ENCODE results near the gene PDSS2.
"Not testable (repeated sequence)": the region's sequence is repeated elsewhere in the genome, so short reads cannot be mapped to it uniquely, and the experiment has no call there.

Gene PDSS2

DNA sequence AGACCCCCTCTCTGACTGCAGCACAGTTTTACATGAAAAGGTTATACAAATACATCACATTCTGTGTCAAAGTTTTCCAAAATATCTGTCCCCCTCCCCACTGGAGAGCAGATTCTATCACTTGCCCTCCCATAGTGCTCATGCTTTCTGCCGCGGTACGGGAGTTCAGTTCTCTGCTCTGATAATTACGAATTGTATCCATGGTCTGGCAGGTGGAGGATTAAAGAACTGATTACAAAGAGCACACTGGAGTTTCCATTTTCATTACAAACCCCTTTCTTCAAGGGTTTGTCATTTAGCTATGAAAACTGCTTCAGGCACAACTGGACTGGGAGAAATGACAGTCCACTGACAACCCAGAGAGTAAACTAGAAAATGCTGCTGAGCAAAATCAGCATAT is 166.0 kb downstream of the PDSS2 start:
- Histone ChIP-seq H2AFZ (ENCODE audit: low read length) (no peak overlapping the region), H3K4me2 (ENCODE audit: low read depth, low read length, poor library complexity, severe bottlenecking) (no peak overlapping the region), H3K9me3 (ENCODE audit: insufficient read depth, low read depth, low read length) (no peaks in the 10 kb centered on the region), H3K9me2 (replicated peaks; ENCODE audit: low read depth, low read length) (no peaks in the 10 kb centered on the region), H3K36me3 (ENCODE audit: insufficient read depth, low read length) (no peaks in the 10 kb centered on the region), H3K4me1 (ENCODE audit: insufficient read depth, low read length, poor library complexity, severe bottlenecking) (no peaks in the 10 kb centered on the region), H3K9ac (ENCODE audit: low read depth, low read length, poor library complexity, severe bottlenecking) (no peak overlapping the region), H3F3A (ENCODE audit: low read depth) (no peaks in the 10 kb centered on the region), H3K27me3 (ENCODE audit: insufficient read depth, low read length, poor library complexity, severe bottlenecking) (no peaks in the 10 kb centered on the region), H3K79me2 (ENCODE audit: insufficient read depth, low read length) (no peaks in the 10 kb centered on the region; the same call in 1 of the 2 replicates), H4K20me1 (ENCODE audit: insufficient read depth, low read length, poor library complexity, severe bottlenecking) (no peaks in the 10 kb centered on the region), H3K4me3 (ENCODE audit: low read length, poor library complexity, severe bottlenecking) (no peak overlapping the region)
- TF ChIP-seq EZH2phosphoT487 (IDR thresholded peaks at IDR 0.05; ENCODE audit: borderline replicate concordance) (no peak), CTCF (conservative IDR thresholded peaks at IDR 0.05; ENCODE audit: low read length) (no peak)

GRCh38 chr6:107292715-107293271 is 166.6 kb downstream of the PDSS2 start:
- Histone ChIP-seq H3K4me1 (ENCODE audit: insufficient read depth, low read length, poor library complexity, severe bottlenecking) (no peaks in the 10 kb centered on the region), H3F3A (ENCODE audit: low read depth) (no peaks in the 10 kb centered on the region), H3K27me3 (ENCODE audit: insufficient read depth, low read length, poor library complexity, severe bottlenecking) (no peaks in the 10 kb centered on the region), H3K9ac (ENCODE audit: low read depth, low read length, poor library complexity, severe bottlenecking) (no peak overlapping the region), H3K4me2 (ENCODE audit: low read depth, low read length, poor library complexity, severe bottlenecking) (no peak overlapping the region), H2AFZ (ENCODE audit: low read length) (no peak overlapping the region), H3K4me3 (ENCODE audit: low read length, poor library complexity, severe bottlenecking) (no peak overlapping the region), H3K36me3 (ENCODE audit: insufficient read depth, low read length) (no peaks in the 10 kb centered on the region), H3K79me2 (ENCODE audit: insufficient read depth, low read length) (no peaks in the 10 kb centered on the region; the same call in 1 of the 2 replicates), H3K9me2 (replicated peaks; ENCODE audit: low read depth, low read length) (no peaks in the 10 kb centered on the region), H4K20me1 (ENCODE audit: insufficient read depth, low read length, poor library complexity, severe bottlenecking) (no peaks in the 10 kb centered on the region), H3K9me3 (ENCODE audit: insufficient read depth, low read depth, low read length) (no peaks in the 10 kb centered on the region)
- TF ChIP-seq EZH2phosphoT487 (IDR thresholded peaks at IDR 0.05; ENCODE audit: borderline replicate concordance) (no peak), CTCF (conservative IDR thresholded peaks at IDR 0.05; ENCODE audit: low read length) (no peak)

DNA sequence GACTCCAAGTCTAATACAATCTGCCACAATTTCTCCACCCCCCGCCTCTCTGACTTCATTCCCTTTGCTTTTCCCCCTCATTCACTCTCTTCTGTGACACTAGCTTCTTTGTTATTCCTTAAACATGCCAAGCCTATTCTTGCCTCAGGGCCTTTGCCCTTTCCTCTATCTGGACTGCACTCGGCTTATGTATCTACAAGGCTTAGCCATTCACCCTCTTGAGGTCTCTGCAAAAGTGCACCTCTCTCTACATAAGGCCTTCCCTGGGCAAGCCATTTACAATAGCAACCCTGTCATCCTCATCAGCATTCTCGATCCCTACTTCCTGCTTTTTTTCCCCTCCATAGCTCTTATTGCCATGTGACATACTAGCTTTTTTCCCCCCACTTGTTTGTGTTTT is 168.9 kb downstream of the PDSS2 start:
- no peak overlapping the region for H3K4me3 ChIP-seq (ENCODE audit: low read length, poor library complexity, severe bottlenecking)
- no peaks in the 10 kb centered on the region for H3F3A ChIP-seq (ENCODE audit: low read depth)
- no peaks in the 10 kb centered on the region for H3K4me1 ChIP-seq (ENCODE audit: insufficient read depth, low read length, poor library complexity, severe bottlenecking)
- H2AFZ ChIP-seq (ENCODE audit: low read length): no peak overlapping the region
- H3K36me3 ChIP-seq (ENCODE audit: insufficient read depth, low read length): no peaks in the 10 kb centered on the region
- H3K9me2 ChIP-seq (replicated peaks; ENCODE audit: low read depth, low read length): no peaks in the 10 kb centered on the region
- no peaks in the 10 kb centered on the region for H3K9me3 ChIP-seq (ENCODE audit: insufficient read depth, low read depth, low read length)
- no peaks in the 10 kb centered on the region; the same call in 1 of the 2 replicates for H3K79me2 ChIP-seq (ENCODE audit: insufficient read depth, low read length)
- H3K9ac ChIP-seq (ENCODE audit: low read depth, low read length, poor library complexity, severe bottlenecking): no peak overlapping the region
- H3K27me3 ChIP-seq (ENCODE audit: insufficient read depth, low read length, poor library complexity, severe bottlenecking): no peaks in the 10 kb centered on the region
- H3K4me2 ChIP-seq (ENCODE audit: low read depth, low read length, poor library complexity, severe bottlenecking): no peak overlapping the region
- TF ChIP-seq EZH2phosphoT487 (IDR thresholded peaks at IDR 0.05; ENCODE audit: borderline replicate concordance): no peak
- no peak for TF ChIP-seq CTCF (conservative IDR thresholded peaks at IDR 0.05; ENCODE audit: low read length)
- H4K20me1 ChIP-seq (ENCODE audit: insufficient read depth, low read length, poor library complexity, severe bottlenecking): no peaks in the 10 kb centered on the region

DNA sequence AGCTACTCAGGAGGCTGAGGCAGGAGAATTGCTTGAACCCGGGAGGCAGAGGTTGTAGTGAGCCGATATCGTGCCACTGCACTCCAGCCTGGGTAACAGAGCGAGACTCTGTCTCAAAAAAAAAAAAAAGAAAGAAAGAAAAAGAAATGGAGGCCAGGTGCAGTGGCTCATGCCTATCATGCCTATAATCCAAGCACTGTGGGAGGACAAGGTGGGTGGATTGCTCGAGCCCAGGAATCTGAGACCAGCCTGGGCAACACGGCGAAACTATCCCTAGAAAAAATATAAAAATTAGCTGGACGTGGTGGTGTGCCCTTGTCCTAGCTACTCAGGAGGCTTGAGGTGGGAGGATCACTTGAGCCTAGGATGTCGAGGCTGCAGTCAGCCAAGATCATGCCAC is 170.1 kb downstream of the PDSS2 start:
- not testable (repeated sequence) for H4K20me1 ChIP-seq (ENCODE audit: insufficient read depth, low read length, poor library complexity, severe bottlenecking); H3K9me3 ChIP-seq (ENCODE audit: insufficient read depth, low read depth, low read length); H3K36me3 ChIP-seq (ENCODE audit: insufficient read depth, low read length); H2AFZ ChIP-seq (ENCODE audit: low read length); H3K4me3 ChIP-seq (ENCODE audit: low read length, poor library complexity, severe bottlenecking); H3K9me2 ChIP-seq (replicated peaks; ENCODE audit: low read depth, low read length); H3K4me2 ChIP-seq (ENCODE audit: low read depth, low read length, poor library complexity, severe bottlenecking); H3K27me3 ChIP-seq (ENCODE audit: insufficient read depth, low read length, poor library complexity, severe bottlenecking); H3K9ac ChIP-seq (ENCODE audit: low read depth, low read length, poor library complexity, severe bottlenecking); H3K4me1 ChIP-seq (ENCODE audit: insufficient read depth, low read length, poor library complexity, severe bottlenecking); H3K79me2 ChIP-seq (ENCODE audit: insufficient read depth, low read length); H3F3A ChIP-seq (ENCODE audit: low read depth)

GRCh38 chr6:107285683-107286082 is 173.7 kb downstream of the PDSS2 start:
- H3K79me2 ChIP-seq (ENCODE audit: insufficient read depth, low read length); H3F3A ChIP-seq (ENCODE audit: low read depth); H3K9me2 ChIP-seq (replicated peaks; ENCODE audit: low read depth, low read length); H3K9ac ChIP-seq (ENCODE audit: low read depth, low read length, poor library complexity, severe bottlenecking); H3K4me1 ChIP-seq (ENCODE audit: insufficient read depth, low read length, poor library complexity, severe bottlenecking); H3K36me3 ChIP-seq (ENCODE audit: insufficient read depth, low read length); H4K20me1 ChIP-seq (ENCODE audit: insufficient read depth, low read length, poor library complexity, severe bottlenecking); H3K9me3 ChIP-seq (ENCODE audit: insufficient read depth, low read depth, low read length); H2AFZ ChIP-seq (ENCODE audit: low read length); H3K27me3 ChIP-seq (ENCODE audit: insufficient read depth, low read length, poor library complexity, severe bottlenecking); H3K4me2 ChIP-seq (ENCODE audit: low read depth, low read length, poor library complexity, severe bottlenecking); H3K4me3 ChIP-seq (ENCODE audit: low read length, poor library complexity, severe bottlenecking): not testable (repeated sequence)
